Lung microvascular endothelial cell (primary cell): ENCODE data around the gene TMED10. TPM values are rescaled to one million over a fixed set of nuclear protein-coding genes. Genes with fewer than 3 reads are reported as not detected.
A peak's percentile ranks its signal among the peaks of the same experiment; 100 is the strongest.
"Not testable (repeated sequence)": the region's sequence is repeated elsewhere in the genome, so short reads cannot be mapped to it uniquely, and the experiment has no call there.

Source experiments
- DNase-seq, 2 donors: peaks; one replicate each; pipeline versions ENCODE4 v3.0.0 to v3.0.0-alpha.2; 2010; ENCODE audit warnings: low read depth in 2 of 2
- total RNA-seq: library from RNA; depleted of rRNA; stranded (reverse); fragments of >200 nt; gene quantifications from 2 replicates; pipeline ENCODE4 v1.2.1, GENCODE V29; 2014

The TMED10 gene
- total RNA-seq, 1 donor from 2014 or later: 192 TPM

GRCh38 chr14:75158843-75159614 lies 17.4 kb downstream of the TMED10 start:
- no peak for DNase-seq

DNA sequence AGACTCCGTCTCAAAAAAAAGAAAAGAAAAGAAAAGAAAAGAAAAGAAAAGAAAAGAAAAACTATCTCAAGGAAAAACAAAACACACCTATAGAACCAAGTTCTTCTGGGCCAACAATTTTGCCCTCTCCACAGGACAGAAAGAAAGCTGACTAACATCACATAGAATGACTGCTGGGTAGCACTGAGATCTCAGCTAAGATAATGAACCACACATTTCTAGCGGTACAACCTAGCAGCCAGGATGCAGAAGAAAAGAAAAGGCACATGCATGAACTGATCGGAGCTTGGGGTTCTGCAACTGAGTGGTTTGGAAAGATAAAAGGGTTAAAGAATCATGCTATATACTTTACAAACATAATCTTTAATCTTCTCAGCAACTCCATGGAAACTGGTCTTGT lies 19.5 kb downstream of the TMED10 start:
- DNase-seq: no peak

- no peak for DNase-seq
Observed at GRCh38 chr14:75156111-75156510, 20.3 kb downstream of the TMED10 start.

DNA sequence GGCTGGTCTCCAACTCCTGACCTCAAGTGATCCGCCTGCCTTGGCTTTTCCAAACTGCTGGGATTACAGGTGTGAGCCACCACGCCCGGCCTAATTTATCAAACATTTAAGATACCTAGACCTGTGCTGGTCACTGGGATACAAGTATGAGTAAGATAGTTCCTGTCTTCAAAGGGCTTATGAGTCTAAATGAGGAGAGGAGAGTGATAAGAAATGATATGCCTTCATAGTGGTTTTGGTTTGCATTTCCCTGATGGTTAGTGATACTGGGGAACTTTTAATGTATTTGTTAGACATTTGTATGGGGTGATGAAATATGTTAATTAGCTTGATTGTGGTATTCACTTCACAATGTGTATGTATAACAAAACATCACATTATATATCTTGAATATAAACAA lies 21.2 kb downstream of the TMED10 start:
- DNase-seq: no peak

GRCh38 chr14:75153295-75153694 lies 23.1 kb downstream of the TMED10 start:
- DNase-seq: no peak

DNA sequence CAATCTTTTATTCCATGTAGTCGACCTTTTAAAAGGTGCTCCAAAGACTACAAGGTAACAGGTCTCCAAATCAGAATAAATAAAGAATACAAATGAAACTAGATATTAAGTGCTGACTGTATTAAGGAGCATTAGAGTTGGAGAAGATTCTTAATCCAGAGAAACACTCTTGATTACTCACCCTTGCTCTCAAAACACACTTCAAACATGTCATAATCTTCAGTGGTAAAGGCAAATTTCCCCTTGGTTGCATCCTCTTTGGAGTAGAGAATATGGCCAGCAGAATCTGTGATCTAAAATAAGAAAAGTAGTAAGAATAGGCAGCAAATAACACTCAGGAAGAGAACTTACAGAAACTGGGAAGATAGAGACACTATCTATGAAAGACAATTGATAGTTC lies 24.6 kb downstream of the TMED10 start:
- DNase-seq: no peak

- not testable (repeated sequence) for DNase-seq
Observed at GRCh38 chr14:75150637-75151036, 25.8 kb downstream of the TMED10 start.

DNA sequence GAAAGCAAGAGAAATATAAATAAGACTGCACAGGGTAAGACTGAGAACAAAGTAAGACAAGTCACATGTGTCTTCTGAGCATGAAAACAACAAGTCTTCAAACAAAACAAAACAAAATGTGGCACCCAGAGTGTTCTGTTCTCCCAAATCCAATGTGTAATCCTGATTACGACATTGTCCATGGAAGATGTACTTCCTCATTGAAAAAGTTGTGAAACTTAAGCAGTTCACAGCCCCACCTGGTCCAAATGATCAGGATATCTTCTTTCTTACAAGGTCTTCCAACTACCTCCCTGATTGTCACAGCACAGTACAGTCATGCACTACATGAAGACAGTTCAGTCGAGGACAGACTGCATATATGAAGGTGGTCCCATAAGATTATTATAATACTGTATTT lies 26.3 kb downstream of the TMED10 start:
- no peak for DNase-seq

DNA sequence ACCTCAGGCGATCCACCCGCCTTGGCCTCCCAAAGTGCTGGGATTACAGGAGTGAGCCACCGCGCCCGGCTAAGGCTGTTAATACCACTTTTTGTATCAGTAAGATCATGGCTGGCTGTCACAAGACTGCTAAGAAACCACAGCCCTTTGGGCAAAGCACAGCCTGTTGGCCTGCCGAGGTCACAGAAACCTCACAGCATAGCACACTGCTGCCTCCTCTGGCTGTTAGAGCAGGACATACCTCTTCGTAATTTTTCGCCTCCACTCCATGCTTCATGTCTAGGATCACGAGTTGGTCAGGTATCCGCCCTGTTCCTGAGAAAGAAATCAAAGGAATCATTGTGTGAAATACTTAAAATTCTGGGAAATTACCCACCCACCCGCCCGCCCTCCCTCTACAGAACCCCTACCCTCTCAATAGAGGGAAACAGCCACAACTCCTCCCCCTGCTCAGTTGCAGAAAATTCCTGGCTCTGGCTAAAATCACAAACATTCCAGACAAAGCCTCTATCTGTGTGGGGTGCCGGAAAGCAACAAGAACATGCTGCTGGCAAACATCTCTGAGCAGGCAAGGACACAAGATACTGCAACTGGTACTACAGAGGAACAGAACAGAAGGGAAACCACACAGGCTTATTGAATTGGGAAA lies 28.9 kb downstream of the TMED10 start:
- peak; percentile 80 for DNase-seq

DNA sequence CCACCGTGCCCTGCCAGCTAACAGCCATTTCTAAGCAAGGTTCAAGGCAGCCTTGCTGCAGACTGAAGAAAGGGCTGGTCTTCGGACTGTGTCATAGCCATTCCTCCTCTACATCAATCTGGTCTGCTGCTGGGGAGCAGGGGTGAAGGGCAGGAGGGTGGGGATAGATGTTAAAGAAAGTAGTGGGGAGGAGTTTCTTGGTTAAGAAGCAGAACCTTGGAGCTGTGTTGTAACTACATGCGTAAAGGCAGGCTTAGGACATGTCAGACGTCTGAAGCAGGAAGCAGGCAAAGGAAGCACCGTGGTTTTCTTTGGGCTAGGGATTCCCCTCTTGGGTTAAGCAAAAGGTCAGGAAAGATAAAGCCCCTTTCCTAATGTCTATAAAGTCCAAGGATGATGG lies 31.5 kb downstream of the TMED10 start:
- DNase-seq: peak in 1 of 2 donors; percentile 35

- DNase-seq: no peak
Observed at GRCh38 chr14:75143761-75144527, 32.5 kb downstream of the TMED10 start.

GRCh38 chr14:75142494-75142893 lies 33.9 kb downstream of the TMED10 start:
- no peak for DNase-seq

DNA sequence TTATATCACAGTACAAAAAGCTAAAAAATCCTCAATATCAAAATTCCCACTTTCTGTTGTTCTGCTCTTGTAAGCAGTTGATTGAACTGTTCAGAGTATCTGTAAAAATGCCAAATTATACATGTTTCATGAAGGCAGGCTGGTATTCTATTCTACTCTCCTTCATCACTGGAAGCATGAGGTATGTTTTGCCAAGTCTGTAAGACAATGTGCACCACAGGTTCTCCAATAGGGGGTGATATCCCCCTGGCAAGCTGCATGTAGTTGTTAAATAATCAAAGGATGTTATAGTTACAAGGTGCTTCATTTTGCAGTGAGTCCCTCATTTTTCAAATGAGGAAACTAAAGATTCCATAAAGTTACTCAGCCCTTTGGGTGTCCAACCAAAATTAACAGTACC lies 34.4 kb downstream of the TMED10 start:
- DNase-seq: peak; percentile 73 to 82

- no peak for DNase-seq
Observed at GRCh38 chr14:75141062-75141461, 35.4 kb downstream of the TMED10 start.

GRCh38 chr14:75140620-75141019 lies 35.8 kb downstream of the TMED10 start:
- DNase-seq: no peak

DNA sequence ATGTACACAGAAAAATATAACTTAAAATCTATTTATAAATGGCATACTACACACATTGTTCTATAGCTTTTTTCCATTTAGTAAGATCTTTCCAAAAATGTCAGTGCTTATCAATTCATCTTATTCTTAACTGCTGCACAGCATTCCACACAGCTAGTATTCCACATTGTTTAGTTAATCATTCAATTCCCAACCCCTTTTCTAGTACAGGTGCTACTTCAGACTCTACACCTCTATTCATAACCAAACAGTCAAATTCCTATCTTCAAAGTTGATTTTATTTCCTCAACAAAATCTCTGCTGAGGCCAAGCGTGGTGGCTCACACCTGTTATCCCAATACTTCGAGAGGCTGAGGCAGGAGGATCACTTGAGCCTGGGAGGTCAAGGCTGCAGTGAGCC lies 37.2 kb downstream of the TMED10 start:
- DNase-seq: no peak

GRCh38 chr14:75138492-75138891 lies 37.9 kb downstream of the TMED10 start:
- DNase-seq: peak in 1 of 2 donors; percentile 10

GRCh38 chr14:75134644-75135043 lies 41.8 kb downstream of the TMED10 start:
- no peak for DNase-seq

- no peak for DNase-seq
Observed at GRCh38 chr14:75133597-75133996, 42.8 kb downstream of the TMED10 start.

DNA sequence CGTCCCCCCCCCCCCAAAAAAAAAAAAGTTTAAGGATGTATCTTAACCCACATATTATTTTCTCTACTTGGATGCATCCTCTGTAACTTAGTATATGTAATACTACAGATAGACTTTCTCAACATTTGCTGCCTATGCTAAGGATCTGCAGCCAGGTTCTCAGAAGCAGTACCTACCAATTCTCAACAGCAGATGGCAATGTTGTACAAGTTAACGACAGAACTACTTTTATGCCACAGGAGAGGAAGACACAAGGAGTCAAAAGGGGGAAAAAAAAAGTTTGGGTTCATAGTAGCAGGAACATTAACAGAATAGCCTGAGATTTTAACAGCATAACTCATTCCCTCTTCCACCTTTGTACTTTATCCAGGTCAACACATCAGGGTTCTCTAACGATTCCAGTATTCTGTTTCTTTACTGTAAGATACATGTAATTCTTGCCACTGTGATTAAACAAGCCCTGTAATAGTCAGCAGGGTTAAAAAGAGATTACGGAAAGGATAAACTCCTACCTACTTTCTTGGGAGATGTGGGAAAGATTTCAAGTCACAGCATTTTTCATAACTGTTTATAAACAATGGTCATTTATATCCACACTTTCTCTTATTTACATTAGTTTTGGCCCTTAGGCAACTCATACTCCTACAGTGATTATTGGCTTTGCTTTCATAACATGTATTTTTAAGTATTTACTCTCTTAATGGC lies 43.9 kb downstream of the TMED10 start:
- peak; percentile 78 to 79 for DNase-seq

- no peak for DNase-seq
Observed at GRCh38 chr14:75128596-75128990, 47.8 kb downstream of the TMED10 start.
